Activated CD4-positive, alpha-beta T cell treated with anti-CD3 and anti-CD28 coated beads, Interleukin-2, amount 50 U/mL, for 24 hours (primary cell): ENCODE results near the gene GPC6.

ENCODE experiments used
- DNase-seq, 2 donors: peaks; one replicate each; pipeline ENCODE4 v3.0.0-alpha.2; 2020; ENCODE audit warnings: low read depth in 1 of 2, low spot score in 1 of 2

The GPC6 gene

DNA sequence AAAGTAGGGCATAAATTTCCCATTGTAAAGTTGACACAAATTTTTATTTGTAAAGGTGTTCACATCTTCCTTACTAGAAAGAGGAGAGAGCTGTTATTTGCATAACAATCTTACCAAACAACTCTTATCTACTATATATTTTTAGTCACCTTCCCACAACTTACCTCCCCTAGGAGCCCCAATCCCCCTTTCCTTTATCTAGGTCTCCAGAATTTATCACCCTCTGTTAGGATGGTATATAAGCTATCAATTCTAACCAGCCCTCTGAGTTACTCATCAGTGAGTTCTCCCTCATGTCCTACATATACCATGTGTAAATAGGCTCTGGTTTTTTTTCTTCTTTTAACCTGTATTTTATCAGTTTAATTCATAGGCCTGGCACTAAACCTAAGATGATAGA lies 1190.7 kb downstream of the GPC6 start:
- no peak for DNase-seq

- DNase-seq, result peak in 1 of 2 donors; percentile 67
Observed at GRCh38 chr13:94419304-94419924, 1192.8 kb downstream of the GPC6 start.

DNA sequence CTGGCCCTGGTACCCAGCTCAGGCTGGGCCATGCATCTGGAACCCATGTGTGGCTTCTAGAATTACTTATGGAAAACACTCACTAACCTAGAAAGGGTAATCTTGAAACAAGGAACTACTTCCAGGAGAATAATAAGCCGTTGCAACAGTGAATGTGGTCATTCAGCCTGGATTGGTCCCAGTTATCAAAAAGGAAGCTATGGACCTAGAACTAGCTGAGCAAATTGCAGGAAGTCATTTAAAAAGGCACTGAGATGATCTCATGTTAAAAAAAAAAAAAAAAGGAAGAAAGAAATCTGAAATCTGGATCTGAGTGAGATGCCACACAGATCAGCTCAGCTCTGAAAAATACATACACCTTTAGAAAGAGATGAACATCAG lies 1193.3 kb downstream of the GPC6 start:
- DNase-seq, result no peak

GRCh38 chr13:94427313-94427953 lies 1200.8 kb downstream of the GPC6 start:
- no peak for DNase-seq

- DNase-seq, result no peak
Observed at GRCh38 chr13:94431574-94431973, 1205.0 kb downstream of the GPC6 start.

DNA sequence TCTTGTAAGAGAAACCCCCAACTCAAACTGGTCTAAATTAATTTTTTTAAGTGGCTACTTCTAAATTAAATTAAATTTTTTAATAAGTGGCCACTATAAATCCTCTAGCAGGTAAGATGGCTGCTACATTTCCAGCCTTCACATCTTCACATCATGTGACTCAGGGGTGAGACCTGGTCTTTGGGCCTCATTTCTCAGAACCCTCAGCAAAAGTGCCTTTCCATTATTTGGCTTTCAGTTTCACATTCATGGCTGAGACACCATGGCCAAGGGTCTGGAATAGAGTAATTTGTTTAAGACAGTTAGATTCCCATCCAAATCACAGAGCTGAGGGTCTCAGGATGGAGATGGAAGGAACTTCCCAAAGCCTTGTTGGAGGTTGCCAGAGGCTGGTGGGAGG lies 1205.4 kb downstream of the GPC6 start:
- no peak for DNase-seq

- peak in 1 of 2 donors; percentile 17 for DNase-seq
Observed at GRCh38 chr13:94433055-94433961, 1206.7 kb downstream of the GPC6 start.

- no peak for DNase-seq
Observed at GRCh38 chr13:94435604-94436226, 1209.1 kb downstream of the GPC6 start.

DNA sequence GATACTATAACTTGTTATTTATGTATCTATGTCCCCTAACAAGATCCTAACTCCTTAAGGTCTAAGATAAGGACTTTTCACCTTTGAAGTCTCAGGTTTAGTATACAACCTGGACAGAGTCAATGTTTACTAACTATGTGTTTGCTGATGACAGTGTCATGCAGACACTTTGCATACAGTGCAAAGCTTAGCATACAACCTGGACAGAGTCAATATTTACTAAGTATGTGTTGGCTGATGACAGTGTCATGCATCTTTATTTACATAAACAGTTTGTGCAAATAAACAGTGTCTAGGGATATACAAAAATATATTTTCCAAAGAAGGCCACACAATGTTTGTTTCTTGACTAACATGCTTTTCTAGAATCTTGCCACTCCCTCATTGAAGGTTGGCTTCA lies 1218.2 kb downstream of the GPC6 start:
- DNase-seq, result no peak

DNA sequence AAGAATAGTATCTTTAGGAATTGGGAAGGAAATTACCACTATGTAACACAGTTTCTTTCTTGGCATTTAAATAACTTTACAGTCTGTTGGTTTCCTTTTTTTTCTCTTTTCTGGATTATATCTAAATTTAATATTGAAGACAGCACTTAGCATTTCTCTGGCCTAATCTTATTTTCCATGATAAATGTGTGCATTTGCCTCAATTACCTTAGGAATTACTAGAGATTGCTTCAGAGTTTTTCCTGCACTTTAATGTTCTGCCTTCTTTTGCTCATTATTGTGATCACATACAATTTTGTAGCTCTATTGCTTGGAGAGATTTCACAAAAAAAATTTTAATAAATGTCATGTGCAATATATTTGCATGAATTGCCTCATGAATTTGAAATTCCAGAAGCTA lies 1227.7 kb downstream of the GPC6 start:
- no peak for DNase-seq

GRCh38 chr13:94454906-94455305 lies 1228.3 kb downstream of the GPC6 start:
- DNase-seq, result no peak

DNA sequence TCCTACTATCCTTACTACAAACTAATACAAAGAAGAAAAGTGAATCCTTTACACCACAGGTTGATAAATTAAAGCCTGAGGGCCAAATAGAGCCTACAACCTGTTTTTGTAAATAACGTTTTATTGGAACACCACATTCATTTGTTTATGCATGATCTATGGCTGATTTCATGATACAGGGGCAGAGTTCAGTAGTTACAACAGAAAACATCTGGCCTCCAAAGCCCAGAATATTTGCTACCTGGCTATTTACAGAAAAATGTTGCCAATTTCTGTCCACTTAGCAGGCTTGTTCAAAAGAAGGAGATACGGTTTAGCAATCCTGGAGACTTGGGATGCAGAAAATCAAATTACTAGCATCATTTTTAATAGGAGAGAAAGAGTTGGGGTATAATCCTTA lies 1228.8 kb downstream of the GPC6 start:
- DNase-seq, result no peak
